ENCODE results near the gene SLC28A1.

Gene SLC28A1

DNA sequence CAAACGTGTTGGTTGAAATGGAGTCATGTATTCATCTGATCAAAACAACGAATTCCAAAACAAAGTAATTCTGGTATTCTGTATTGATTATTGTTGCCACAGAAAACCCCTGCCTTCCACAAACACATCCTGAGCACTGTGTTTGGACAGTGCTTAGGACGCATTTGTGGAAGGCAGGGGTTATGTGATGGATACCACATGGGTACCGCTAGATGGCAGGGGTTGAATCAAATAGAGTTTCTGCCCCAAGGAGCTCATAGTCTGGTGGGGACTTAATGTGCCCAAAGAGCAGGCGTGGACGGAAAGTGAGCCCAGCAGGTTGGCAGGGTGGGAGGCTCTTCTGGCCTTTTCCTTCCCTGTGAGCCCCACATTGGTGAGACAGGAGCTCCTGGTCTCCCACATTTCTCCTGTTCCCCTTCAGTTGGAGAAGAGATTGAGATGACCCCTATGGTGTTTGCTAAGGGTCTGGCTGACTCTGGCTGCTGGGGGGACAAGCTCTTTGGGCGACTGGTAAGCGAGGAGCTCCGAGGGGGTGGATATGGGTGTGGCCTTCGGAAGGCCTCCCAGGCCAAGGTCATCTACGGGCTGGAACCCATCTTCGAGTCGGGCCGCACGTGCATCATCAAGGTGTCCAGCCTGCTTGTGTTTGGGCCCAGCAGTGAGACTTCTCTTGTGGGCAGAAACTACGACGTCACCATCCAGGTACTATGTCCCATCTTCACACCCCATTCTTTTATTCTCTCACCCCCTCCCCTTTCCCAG is 22.1 kb upstream of the SLC28A1 start:
- TF ChIP-seq, protein P1, sequence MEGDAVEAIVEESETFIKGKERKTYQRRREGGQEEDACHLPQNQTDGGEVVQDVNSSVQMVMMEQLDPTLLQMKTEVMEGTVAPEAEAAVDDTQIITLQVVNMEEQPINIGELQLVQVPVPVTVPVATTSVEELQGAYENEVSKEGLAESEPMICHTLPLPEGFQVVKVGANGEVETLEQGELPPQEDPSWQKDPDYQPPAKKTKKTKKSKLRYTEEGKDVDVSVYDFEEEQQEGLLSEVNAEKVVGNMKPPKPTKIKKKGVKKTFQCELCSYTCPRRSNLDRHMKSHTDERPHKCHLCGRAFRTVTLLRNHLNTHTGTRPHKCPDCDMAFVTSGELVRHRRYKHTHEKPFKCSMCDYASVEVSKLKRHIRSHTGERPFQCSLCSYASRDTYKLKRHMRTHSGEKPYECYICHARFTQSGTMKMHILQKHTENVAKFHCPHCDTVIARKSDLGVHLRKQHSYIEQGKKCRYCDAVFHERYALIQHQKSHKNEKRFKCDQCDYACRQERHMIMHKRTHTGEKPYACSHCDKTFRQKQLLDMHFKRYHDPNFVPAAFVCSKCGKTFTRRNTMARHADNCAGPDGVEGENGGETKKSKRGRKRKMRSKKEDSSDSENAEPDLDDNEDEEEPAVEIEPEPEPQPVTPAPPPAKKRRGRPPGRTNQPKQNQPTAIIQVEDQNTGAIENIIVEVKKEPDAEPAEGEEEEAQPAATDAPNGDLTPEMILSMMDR (IDR thresholded peaks at IDR 0.05; ENCODE audit: low read depth, low read length) = no peak
- TF ChIP-seq MAX (IDR thresholded peaks at IDR 0.05; ENCODE audit: low read depth, low read length) (no peak), POLR2A (IDR thresholded peaks at IDR 0.05; ENCODE audit: extremely low read depth, insufficient read length) (no peak), MYC (IDR thresholded peaks at IDR 0.05; ENCODE audit: low read depth, low read length) (no peak)
- DNase-seq (ENCODE audit: low read depth) = no peak

GRCh38 chr15:84863565-84864443 is 20.7 kb upstream of the SLC28A1 start:
- no peak overlapping the region for H3K4me3 ChIP-seq (ENCODE audit: low read depth, low read length)
- TF ChIP-seq POLR2A (IDR thresholded peaks at IDR 0.05; ENCODE audit: extremely low read depth, insufficient read length) (no peak), MYC (IDR thresholded peaks at IDR 0.05; ENCODE audit: low read depth, low read length) (no peak), MAX (IDR thresholded peaks at IDR 0.05; ENCODE audit: low read depth, low read length) (no peak)
- TF ChIP-seq, protein P1 (IDR thresholded peaks at IDR 0.05; ENCODE audit: low read depth, low read length) = no peak
- no peak for DNase-seq (ENCODE audit: low read depth)

More for the DNA sequence above, 22.1 kb upstream of the SLC28A1 start:
- H3K4me3 ChIP-seq (ENCODE audit: low read depth, low read length) = no peak overlapping the region

GRCh38 chr15:84864444-84864795 is 20.0 kb upstream of the SLC28A1 start:
- DNase-seq (ENCODE audit: low read depth) = no peak
- no peak for TF ChIP-seq MAX (IDR thresholded peaks at IDR 0.05; ENCODE audit: low read depth, low read length)

DNA sequence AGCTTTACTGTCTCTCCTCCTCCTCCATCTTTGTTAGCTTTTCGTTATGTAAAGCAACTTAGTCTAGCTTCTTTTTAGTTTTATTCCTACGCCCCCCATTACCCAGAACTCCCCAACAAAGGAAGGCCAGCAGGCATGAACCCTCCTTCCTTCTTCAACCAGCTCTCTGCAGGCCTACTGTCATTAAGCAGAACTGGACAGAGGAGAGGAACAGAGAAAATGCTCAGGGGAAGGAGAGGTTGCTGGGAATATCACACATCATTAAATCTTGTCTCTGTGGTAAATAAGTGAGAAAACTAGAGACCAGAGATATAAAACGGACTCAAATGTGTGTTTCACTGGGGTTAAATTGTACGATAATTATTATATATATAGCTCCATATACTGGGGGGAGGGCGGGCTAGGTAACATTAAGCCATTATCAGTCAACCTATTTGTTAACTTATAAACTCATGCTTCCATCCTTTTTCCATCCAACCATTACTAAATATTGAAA is 19.3 kb upstream of the SLC28A1 start:
- TF ChIP-seq MYC (IDR thresholded peaks at IDR 0.05; ENCODE audit: low read depth, low read length) = no peak
- TF ChIP-seq, protein P1 (IDR thresholded peaks at IDR 0.05; ENCODE audit: low read depth, low read length) = no peak
- TF ChIP-seq POLR2A (IDR thresholded peaks at IDR 0.05; ENCODE audit: extremely low read depth, insufficient read length) = no peak
- no peak for TF ChIP-seq MAX (IDR thresholded peaks at IDR 0.05; ENCODE audit: low read depth, low read length)
- no peak for DNase-seq (ENCODE audit: low read depth)

More at GRCh38 chr15:84864444-84864795, 20.0 kb upstream of the SLC28A1 start:
- H3K4me3 ChIP-seq (ENCODE audit: low read depth, low read length) = no peak overlapping the region

DNA sequence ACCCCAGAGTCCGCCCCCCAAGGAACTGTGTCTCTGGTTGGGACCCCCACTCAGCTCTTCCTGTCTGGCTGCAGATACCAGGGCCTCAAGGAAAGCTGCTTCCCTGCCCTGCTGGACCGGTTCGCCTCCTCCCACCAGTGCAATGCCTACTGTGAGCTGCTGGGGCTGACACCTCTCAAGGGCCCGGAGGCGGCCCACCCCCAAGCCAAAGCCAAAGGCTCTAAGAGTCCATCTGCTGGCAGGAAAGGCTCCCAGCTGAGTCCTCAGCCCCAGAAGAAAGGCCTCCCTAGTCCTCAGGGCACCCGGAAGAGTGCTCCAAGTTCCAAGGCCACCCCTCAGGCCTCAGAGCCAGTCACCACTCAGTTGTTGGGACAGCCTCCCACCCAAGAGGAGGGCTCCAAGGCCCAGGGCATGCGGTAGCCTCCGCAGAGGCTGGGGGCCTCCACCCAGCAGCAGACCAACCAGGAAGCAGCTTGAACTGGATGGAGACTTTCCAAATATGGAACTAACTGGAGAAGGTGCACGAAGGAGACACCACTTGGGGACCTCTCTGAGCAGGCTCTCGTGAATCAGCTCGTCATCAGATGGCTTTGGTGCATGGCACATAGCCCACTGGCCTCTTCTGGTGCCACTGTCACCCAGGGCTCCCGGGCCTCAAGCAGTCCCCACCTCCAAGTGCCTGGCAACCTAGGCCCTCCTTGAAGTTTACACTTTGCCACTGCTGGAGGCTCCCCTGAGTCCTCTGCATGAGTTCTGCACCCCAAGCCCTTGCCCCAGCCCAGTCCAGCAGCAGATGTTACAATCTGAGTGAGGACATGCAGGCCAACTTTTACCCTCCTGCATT is 16.2 kb upstream of the SLC28A1 start:
- no peak overlapping the region for H3K4me3 ChIP-seq (ENCODE audit: low read depth, low read length)
- TF ChIP-seq, protein P1 (IDR thresholded peaks at IDR 0.05; ENCODE audit: low read depth, low read length) = no peak
- TF ChIP-seq MAX (IDR thresholded peaks at IDR 0.05; ENCODE audit: low read depth, low read length) (no peak), POLR2A (IDR thresholded peaks at IDR 0.05; ENCODE audit: extremely low read depth, insufficient read length) (no peak), MYC (IDR thresholded peaks at IDR 0.05; ENCODE audit: low read depth, low read length) (no peak)
- DNase-seq (ENCODE audit: low read depth) = no peak

More for the DNA sequence above, 19.3 kb upstream of the SLC28A1 start:
- no peak overlapping the region for H3K4me3 ChIP-seq (ENCODE audit: low read depth, low read length)
